ENCODE results near the gene NOSTRIN.

Gene NOSTRIN

DNA sequence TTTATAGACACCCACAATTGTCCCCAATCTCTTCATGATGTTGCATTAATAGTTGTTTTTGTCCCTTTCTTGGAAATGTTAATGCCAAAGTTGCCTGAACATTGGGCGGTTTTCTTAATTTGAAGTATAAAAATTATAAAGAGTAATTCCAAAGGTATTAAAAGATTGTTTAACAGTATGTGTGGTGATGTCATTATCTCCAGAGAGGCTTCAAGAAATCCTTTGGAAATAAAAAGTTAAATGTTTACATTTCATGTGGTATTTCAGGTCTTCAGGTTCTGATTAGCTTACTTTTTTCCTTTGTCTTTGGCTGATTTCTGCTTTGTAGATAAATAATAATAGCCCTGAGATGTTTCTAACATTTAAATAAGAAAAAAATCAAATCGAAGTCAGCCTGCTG is 29.3 kb upstream of the NOSTRIN start:
- peaks cover 0 to 3% of the 10 kb centered on the region in 2 donors for H3K9me3 ChIP-seq (ENCODE audit: control insufficient read depth in 2 of 2, low read length in 2 of 2)
- H3K27ac ChIP-seq (ENCODE audit: low read length): no peak overlapping the region
- H3K4me1 ChIP-seq (ENCODE audit: control insufficient read depth, insufficient read depth, low read length): no peaks in the 10 kb centered on the region
- H3K36me3 ChIP-seq (ENCODE audit: control insufficient read depth in 2 of 2, insufficient read depth in 2 of 2, low read length in 2 of 2): peaks cover 0 to 5% of the 10 kb centered on the region in 2 donors
- no peaks in the 10 kb centered on the region for H3K27me3 ChIP-seq (ENCODE audit: control insufficient read depth in 1 of 2, insufficient read depth in 2 of 2, low read length in 2 of 2)
- no peak overlapping the region for H3K9ac ChIP-seq (ENCODE audit: low read length in 2 of 2)
- no peak overlapping the region for H3K4me3 ChIP-seq (ENCODE audit: low read length in 2 of 2)

- Histone ChIP-seq H3K4me1 (ENCODE audit: control insufficient read depth, insufficient read depth, low read length) (no peaks in the 10 kb centered on the region), H3K4me3 (ENCODE audit: low read length in 2 of 2) (no peak overlapping the region), H3K36me3 (ENCODE audit: control insufficient read depth in 2 of 2, insufficient read depth in 2 of 2, low read length in 2 of 2) (peaks cover 0 to 5% of the 10 kb centered on the region in 2 donors), H3K27me3 (ENCODE audit: control insufficient read depth in 1 of 2, insufficient read depth in 2 of 2, low read length in 2 of 2) (no peaks in the 10 kb centered on the region), H3K27ac (ENCODE audit: low read length) (no peak overlapping the region), H3K9ac (ENCODE audit: low read length in 2 of 2) (no peak overlapping the region), H3K9me3 (ENCODE audit: control insufficient read depth in 2 of 2, low read length in 2 of 2) (peaks cover 0 to 3% of the 10 kb centered on the region in 2 donors)
These were observed 28.5 kb upstream of the NOSTRIN start for GRCh38 chr2:168773719-168774521.

GRCh38 chr2:168775837-168776236 is 26.6 kb upstream of the NOSTRIN start:
- Histone ChIP-seq H3K9ac (ENCODE audit: low read length in 2 of 2) (no peak overlapping the region), H3K27ac (ENCODE audit: low read length) (no peak overlapping the region), H3K9me3 (ENCODE audit: control insufficient read depth in 2 of 2, low read length in 2 of 2) (peaks cover 0 to 3% of the 10 kb centered on the region in 2 donors), H3K4me3 (ENCODE audit: low read length in 2 of 2) (no peak overlapping the region), H3K36me3 (ENCODE audit: control insufficient read depth in 2 of 2, insufficient read depth in 2 of 2, low read length in 2 of 2) (no peaks in the 10 kb centered on the region), H3K4me1 (ENCODE audit: control insufficient read depth, insufficient read depth, low read length) (no peaks in the 10 kb centered on the region), H3K27me3 (ENCODE audit: control insufficient read depth in 1 of 2, insufficient read depth in 2 of 2, low read length in 2 of 2) (no peaks in the 10 kb centered on the region)

DNA sequence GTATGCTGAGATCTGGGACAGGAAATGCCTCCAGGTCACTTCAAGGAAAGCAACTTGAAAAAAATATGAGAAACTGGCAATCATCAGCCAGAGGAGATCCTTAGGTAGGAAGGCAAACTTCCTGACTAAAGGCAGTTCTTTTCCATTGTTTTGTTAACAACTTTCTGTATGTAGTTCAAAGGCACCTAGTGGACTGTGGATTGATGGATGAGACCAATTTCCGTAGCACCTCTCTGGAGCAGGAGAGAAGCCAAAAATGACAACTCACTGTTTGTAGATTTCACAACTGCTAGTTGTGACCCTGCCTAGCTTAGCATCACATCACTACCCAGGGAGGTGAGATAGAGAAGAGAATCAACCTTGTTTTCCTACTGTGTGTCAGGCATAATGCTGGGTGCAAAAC is 21.8 kb upstream of the NOSTRIN start:
- Histone ChIP-seq H3K9ac (ENCODE audit: low read length in 2 of 2) (no peak overlapping the region), H3K4me1 (ENCODE audit: control insufficient read depth, insufficient read depth, low read length) (no peaks in the 10 kb centered on the region), H3K36me3 (ENCODE audit: control insufficient read depth in 2 of 2, insufficient read depth in 2 of 2, low read length in 2 of 2) (no peaks in the 10 kb centered on the region), H3K4me3 (ENCODE audit: low read length in 2 of 2) (no peak overlapping the region), H3K27me3 (ENCODE audit: control insufficient read depth in 1 of 2, insufficient read depth in 2 of 2, low read length in 2 of 2) (no peaks in the 10 kb centered on the region), H3K27ac (ENCODE audit: low read length) (no peak overlapping the region), H3K9me3 (ENCODE audit: control insufficient read depth in 2 of 2, low read length in 2 of 2) (peaks cover 0 to 3% of the 10 kb centered on the region in 2 donors)

- Histone ChIP-seq H3K4me1 (ENCODE audit: control insufficient read depth, insufficient read depth, low read length) (no peaks in the 10 kb centered on the region), H3K9me3 (ENCODE audit: control insufficient read depth in 2 of 2, low read length in 2 of 2) (no peaks in the 10 kb centered on the region), H3K27ac (ENCODE audit: low read length) (no peak overlapping the region), H3K9ac (ENCODE audit: low read length in 2 of 2) (no peak overlapping the region), H3K36me3 (ENCODE audit: control insufficient read depth in 2 of 2, insufficient read depth in 2 of 2, low read length in 2 of 2) (no peaks in the 10 kb centered on the region), H3K4me3 (ENCODE audit: low read length in 2 of 2) (no peak overlapping the region), H3K27me3 (ENCODE audit: control insufficient read depth in 1 of 2, insufficient read depth in 2 of 2, low read length in 2 of 2) (no peaks in the 10 kb centered on the region)
These were observed 21.1 kb upstream of the NOSTRIN start for GRCh38 chr2:168781191-168781817.

DNA sequence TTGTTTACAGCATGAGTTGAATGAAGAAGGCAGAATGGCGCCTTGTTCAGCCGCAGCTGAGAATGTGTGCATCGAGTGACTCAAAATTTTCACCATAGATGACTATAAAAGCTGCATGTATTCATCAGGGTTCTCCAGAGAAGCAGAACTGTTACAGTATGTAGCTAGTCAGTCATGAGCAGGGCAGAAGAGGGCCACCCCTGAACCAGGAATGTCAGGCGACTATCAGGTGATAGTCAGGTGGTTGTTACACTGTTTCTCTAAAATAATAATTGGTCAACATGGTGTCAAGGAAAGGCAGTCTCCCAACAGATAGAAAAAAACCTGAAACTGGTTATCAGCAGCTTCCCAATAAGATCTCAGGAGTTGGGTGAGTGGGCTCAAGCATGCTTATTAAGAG is 20.2 kb upstream of the NOSTRIN start:
- no peak overlapping the region for H3K4me3 ChIP-seq (ENCODE audit: low read length in 2 of 2)
- no peak overlapping the region for H3K27ac ChIP-seq (ENCODE audit: low read length)
- H3K27me3 ChIP-seq (ENCODE audit: control insufficient read depth in 1 of 2, insufficient read depth in 2 of 2, low read length in 2 of 2): no peaks in the 10 kb centered on the region
- H3K4me1 ChIP-seq (ENCODE audit: control insufficient read depth, insufficient read depth, low read length): no peaks in the 10 kb centered on the region
- no peak overlapping the region for H3K9ac ChIP-seq (ENCODE audit: low read length in 2 of 2)
- no peaks in the 10 kb centered on the region for H3K9me3 ChIP-seq (ENCODE audit: control insufficient read depth in 2 of 2, low read length in 2 of 2)
- no peaks in the 10 kb centered on the region for H3K36me3 ChIP-seq (ENCODE audit: control insufficient read depth in 2 of 2, insufficient read depth in 2 of 2, low read length in 2 of 2)

DNA sequence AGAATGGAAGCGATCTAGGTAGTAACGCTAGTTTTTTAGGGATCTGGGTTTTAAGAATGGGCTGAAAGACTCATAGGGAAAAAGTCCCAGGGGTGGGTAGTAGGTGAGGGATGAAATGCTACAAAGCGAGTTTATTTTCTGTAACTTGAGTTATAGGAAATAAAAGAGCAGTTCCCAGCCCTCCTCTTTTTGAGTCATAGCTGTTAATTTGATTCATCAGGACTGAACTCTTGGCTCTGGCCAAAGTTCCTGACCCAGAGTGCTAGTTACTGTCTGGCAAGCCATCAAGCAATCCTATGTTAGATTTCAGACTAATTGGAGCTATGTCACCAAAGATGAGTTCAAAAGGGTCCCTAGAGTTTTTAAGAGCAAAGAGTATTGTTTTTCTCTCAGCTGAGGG is 17.4 kb upstream of the NOSTRIN start:
- H3K36me3 ChIP-seq (ENCODE audit: control insufficient read depth in 2 of 2, insufficient read depth in 2 of 2, low read length in 2 of 2): no peaks in the 10 kb centered on the region
- no peak overlapping the region for H3K27ac ChIP-seq (ENCODE audit: low read length)
- H3K4me3 ChIP-seq (ENCODE audit: low read length in 2 of 2): no peak overlapping the region
- no peak overlapping the region for H3K9ac ChIP-seq (ENCODE audit: low read length in 2 of 2)
- no peaks in the 10 kb centered on the region for H3K9me3 ChIP-seq (ENCODE audit: control insufficient read depth in 2 of 2, low read length in 2 of 2)
- no peaks in the 10 kb centered on the region for H3K27me3 ChIP-seq (ENCODE audit: control insufficient read depth in 1 of 2, insufficient read depth in 2 of 2, low read length in 2 of 2)
- H3K4me1 ChIP-seq (ENCODE audit: control insufficient read depth, insufficient read depth, low read length): no peaks in the 10 kb centered on the region

GRCh38 chr2:168787098-168787781 is 15.2 kb upstream of the NOSTRIN start:
- no peak overlapping the region for H3K27ac ChIP-seq (ENCODE audit: low read length)
- H3K4me1 ChIP-seq (ENCODE audit: control insufficient read depth, insufficient read depth, low read length): no peaks in the 10 kb centered on the region
- no peaks in the 10 kb centered on the region for H3K9me3 ChIP-seq (ENCODE audit: control insufficient read depth in 2 of 2, low read length in 2 of 2)
- H3K4me3 ChIP-seq (ENCODE audit: low read length in 2 of 2): no peak overlapping the region
- H3K27me3 ChIP-seq (ENCODE audit: control insufficient read depth in 1 of 2, insufficient read depth in 2 of 2, low read length in 2 of 2): no peaks in the 10 kb centered on the region
- no peaks in the 10 kb centered on the region for H3K36me3 ChIP-seq (ENCODE audit: control insufficient read depth in 2 of 2, insufficient read depth in 2 of 2, low read length in 2 of 2)
- H3K9ac ChIP-seq (ENCODE audit: low read length in 2 of 2): no peak overlapping the region

DNA sequence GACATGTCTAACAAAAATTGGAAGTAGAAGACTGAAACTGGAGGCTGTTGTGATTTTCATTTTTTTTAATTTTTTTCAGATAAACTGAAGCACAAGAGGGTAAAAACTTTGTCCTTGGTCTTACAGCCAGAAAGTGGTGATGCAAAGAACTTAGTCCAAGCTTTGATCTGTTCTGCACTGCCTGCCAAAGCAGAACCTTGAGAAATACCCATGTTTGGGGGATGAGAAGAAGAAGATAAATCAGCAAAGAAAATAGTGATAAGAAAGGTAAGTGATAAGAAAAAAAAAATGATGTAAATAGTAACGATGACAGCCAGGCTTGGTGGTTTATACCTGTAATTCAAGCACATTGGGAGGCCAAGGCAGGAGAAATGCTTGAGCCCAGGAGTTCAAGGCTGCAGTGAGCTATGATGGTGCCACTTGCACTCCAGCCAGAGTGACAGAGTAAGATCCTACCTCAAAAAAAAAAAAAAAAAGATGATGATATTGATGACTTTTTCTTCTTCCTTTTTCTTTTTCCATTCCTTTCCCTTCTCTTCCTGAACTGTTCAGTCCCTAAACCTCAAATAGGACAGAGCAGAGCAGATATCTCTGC is 14.6 kb upstream of the NOSTRIN start:
- Histone ChIP-seq H3K9me3 (ENCODE audit: control insufficient read depth in 2 of 2, low read length in 2 of 2) (no peaks in the 10 kb centered on the region), H3K4me3 (ENCODE audit: low read length in 2 of 2) (no peak overlapping the region), H3K9ac (ENCODE audit: low read length in 2 of 2) (no peak overlapping the region), H3K36me3 (ENCODE audit: control insufficient read depth in 2 of 2, insufficient read depth in 2 of 2, low read length in 2 of 2) (no peaks in the 10 kb centered on the region), H3K27me3 (ENCODE audit: control insufficient read depth in 1 of 2, insufficient read depth in 2 of 2, low read length in 2 of 2) (no peaks in the 10 kb centered on the region), H3K27ac (ENCODE audit: low read length) (no peak overlapping the region), H3K4me1 (ENCODE audit: control insufficient read depth, insufficient read depth, low read length) (no peaks in the 10 kb centered on the region)

DNA sequence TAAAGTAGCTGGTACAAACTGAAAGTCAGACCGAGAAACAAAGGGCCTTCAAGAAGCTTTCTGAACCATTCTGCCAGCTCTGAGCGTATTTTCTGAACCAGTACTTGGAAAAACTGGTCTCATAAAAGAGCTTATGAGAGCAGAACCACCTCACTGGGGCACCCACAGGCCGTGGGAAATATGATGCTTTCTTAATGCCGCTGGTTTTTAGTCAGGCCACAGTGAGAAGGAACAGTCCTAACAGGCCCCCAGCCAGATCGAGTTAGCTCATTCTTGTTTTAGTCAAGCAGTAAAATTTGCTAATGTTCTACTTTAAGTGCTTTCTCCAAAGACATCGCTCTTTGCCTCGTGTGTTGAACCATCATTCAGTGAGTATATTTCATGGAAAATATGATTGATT is 12.7 kb upstream of the NOSTRIN start:
- Histone ChIP-seq H3K27me3 (ENCODE audit: control insufficient read depth in 1 of 2, insufficient read depth in 2 of 2, low read length in 2 of 2) (no peaks in the 10 kb centered on the region), H3K9me3 (ENCODE audit: control insufficient read depth in 2 of 2, low read length in 2 of 2) (no peaks in the 10 kb centered on the region), H3K27ac (ENCODE audit: low read length) (no peak overlapping the region), H3K36me3 (ENCODE audit: control insufficient read depth in 2 of 2, insufficient read depth in 2 of 2, low read length in 2 of 2) (no peaks in the 10 kb centered on the region), H3K4me1 (ENCODE audit: control insufficient read depth, insufficient read depth, low read length) (no peaks in the 10 kb centered on the region), H3K4me3 (ENCODE audit: low read length in 2 of 2) (no peak overlapping the region), H3K9ac (ENCODE audit: low read length in 2 of 2) (no peak overlapping the region)
